Activated naive CD4-positive, alpha-beta T cell (primary cell): ENCODE data around the gene PROCR.
A peak's percentile ranks its signal among the peaks of the same experiment; 100 is the strongest.
"Not testable (repeated sequence)": the region's sequence is repeated elsewhere in the genome, so short reads cannot be mapped to it uniquely, and the experiment has no call there.

Source experiments
- DNase-seq, 4 experiments: peaks; one replicate each; lab custom pipeline; 2025; lab: John Stamatoyannopoulos, UW

The PROCR gene

DNA sequence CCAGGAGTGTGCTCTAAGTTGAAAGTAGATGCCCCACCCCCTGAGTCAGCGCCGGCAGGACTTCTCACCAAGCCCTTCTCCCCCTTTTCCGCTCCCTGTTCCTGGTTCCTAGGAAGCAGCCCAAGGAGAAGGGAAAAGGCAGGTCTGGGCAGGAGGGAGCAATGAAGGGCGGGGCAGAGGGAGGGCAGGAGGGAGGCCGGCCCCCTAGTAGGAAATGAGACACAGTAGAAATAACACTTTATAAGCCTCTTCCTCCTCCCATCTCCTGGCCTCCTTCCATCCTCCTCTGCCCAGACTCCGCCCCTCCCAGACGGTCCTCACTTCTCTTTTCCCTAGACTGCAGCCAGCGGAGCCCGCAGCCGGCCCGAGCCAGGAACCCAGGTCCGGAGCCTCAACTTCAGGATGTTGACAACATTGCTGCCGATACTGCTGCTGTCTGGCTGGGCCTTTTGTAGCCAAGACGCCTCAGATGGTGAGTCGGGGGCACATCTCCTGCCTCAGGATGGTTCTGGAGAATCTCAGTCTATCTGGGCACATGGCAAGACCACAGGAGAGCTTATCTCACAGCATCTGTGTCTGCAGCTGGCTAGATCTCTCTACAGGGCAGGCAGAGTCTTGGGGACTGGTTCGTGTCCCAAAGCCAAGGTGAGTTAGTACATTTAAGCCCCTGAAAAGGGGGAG, at the start of gene PROCR:
TSS of gene PROCR (plus strand) at position 320 of the 681 bp plus-strand sequence. CDS start at position 403, 83 bp downstream.
- DNase-seq: no peak

DNA sequence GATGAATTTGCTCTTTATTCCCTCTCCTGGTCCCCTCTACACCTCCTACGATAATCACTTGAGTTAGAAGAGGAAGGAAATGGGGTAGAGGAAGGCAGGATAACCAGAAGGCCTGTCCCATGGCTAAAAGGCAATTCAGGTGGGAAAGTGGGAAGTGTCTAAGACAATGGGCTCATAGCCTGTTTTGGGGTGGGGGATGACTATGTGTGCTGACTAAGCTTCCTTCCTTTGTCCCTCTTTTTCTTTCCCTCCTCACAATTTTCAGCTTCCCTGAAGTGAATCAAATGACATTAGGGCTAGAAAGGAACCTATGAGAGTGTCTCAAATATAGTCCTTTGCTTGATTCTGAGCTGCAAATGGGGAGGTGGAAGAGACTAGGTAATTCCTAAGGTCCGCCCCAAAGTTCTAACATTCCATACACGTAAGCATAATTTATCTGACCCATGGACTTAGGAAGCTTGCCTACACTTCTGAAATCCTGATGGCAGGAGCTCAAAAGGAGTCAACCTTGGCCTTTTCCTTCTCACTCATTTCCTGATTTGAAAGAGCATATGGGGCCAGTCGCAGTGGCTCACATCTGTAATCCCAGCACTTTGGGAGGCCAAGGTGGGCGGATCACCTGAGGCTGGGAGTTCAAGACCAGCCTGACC, 49.0 kb upstream of the PROCR start:
- DNase-seq: no peak

DNA sequence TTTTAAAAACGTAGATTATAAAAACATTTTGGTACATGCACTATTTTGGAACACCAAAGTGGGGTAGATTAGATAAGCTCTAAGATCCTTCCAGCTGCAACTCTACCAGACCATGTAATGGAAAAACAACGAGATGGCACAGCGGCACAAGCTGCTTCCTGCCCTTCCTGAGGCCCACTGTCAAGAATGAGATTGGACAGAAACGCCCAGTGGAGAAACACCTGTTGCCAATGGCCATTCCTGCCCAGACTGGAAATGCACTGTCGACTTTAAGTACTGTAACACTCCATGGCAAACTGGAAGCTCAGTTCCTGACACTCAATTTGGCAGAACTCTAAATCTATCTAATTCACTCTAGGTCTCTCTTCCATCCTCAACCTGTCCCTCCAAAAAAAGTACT, 46.1 kb upstream of the PROCR start:
- no peak for DNase-seq

DNA sequence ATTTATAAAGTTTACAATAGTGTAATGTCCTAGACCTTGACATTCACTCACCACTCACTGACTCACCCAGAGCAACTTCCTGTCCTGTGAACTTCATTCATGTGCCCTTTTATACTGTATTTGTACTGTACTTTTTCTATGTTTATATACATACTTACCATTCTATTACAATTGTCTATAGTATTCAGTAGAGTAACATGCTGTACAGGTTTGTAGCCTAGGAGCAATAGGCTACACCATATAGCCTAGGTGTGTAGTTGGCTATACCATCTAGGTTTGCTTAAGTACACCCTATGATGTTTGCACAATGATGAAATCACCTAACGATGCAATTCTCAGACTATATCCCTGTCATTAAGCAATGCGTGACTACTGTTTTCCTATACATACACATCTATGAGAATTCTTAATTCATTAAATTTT, 42.2 kb upstream of the PROCR start:
- DNase-seq: no peak

DNA sequence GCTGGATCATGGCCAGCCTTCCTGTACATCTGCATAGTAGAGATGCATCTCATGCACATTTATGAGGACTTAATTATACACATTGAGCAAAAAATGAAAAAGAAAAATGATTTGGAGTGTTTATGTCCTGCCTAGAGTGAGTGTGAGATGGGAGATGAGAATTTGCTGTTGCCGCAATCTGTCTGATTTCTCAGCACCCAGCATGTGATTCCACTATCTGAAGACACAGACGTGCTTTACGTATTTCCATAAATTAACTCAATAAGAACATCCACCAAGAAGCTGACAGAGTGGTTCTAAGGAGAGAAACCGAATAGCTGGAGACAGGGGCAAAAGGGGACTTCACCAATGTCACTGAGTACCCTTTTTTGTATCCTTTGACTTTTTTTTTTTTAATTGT, 39.9 kb upstream of the PROCR start:
- no peak for DNase-seq

DNA sequence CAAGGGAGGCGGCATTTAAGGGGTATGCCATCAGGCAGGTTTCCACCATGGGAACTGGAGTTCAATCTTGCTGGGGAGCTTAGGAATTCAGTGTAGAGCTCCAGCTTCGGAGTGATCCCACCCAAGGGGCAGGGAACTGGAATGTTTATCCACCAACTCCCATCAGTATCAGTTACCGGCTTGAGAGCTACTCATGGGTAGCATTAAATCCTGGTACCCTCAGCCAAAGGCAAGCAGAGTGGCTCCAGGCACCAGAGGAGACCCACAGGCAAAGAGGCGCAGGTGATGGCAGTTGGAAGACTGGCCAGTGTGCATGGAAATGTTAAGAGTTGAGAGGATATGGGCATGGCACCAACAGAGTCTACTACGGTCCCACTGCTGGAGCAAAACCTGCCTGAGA, 38.8 kb upstream of the PROCR start:
- DNase-seq: no peak

DNA sequence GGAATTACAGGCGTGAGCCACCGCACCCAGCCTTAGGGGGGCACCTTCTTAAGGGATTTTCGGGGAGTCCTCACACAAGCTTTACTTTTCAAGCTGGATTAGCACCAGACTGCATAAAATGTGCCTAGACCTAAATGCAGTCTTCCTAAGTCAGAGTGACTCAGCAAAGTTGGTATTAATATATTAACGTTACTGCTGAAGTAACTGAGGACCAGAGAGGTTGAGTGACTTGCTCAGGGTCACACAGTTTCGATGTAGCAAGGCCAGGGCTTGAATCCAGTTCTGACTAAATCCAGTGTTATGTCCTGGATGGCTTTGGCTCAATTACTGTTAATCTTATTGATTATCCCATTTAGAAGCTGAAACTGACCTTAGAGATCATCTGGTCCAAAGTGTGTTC, 38.1 kb upstream of the PROCR start:
- no peak for DNase-seq

DNA sequence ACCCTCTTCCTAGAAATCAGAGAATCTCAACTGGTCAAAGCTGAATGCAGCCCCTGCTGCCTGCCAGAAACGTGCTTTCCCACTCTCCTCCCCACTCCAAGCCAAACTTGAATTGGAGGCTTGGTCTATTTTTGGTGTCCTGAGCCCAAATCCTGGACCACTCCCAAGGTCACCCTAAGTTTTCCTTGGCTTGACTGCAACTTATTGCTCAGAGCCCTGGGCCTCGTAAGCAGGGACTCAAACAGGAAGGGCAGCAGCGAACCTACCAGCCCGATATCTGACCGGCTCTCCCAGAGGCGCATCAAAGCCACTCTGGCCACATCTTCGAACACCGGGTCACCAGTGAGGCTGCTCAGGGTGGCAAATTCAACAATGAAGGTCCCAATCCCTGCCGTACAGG, 37.4 kb upstream of the PROCR start:
- DNase-seq: no peak

DNA sequence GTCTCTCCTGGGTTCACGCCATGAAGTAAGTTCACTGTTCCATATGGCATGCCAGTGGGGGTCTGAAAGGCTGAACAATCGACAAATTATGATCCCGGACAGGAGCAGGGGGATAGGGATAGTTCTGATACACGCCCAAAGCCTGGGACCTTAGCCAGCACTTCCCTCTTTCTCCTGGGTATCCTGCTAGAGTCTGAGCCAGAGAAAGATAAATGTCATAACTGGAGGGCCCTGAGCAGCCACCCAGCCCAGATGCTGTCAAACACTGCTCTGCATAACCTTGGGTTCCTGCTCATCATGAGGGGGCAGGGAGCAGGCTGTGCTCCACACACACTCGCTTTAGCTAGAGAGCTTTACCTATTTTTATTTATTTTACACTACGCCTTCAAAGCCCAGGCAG, 37.0 kb upstream of the PROCR start:
- no peak for DNase-seq

DNA sequence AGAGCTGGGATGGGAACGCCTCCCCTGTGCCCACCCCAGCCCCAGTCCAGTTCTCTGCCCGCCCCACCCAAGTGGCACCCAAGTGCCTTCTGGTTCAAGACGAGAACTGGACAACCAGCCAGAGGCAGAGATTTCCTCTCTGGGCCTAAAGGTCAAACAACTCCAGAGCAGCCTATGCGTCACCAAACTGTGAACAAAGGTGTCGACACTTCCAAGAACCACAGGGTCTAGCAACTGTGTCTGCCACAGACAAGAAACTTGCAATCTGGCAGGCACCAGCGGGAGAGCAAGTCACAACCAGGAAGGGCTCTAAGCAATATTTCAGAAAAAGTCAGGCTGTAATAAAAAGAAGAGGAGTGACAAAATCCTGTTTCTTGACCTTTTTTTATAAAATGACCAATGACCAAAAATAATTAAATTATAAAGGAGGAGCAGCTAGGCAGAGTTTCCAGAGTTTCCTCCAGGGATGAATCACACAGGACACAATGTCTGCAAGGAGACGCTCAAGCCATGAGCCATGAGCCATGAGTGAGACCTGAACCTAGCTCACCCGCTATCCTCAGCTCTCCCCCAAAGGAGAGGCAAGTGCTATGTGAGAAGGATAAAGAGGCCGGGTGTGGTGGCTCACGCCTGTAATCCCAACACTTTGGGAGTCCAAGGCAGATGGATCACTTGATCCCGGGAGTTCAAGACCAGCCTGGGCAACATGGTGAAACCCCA, 35.8 kb upstream of the PROCR start:
- no peak for DNase-seq

DNA sequence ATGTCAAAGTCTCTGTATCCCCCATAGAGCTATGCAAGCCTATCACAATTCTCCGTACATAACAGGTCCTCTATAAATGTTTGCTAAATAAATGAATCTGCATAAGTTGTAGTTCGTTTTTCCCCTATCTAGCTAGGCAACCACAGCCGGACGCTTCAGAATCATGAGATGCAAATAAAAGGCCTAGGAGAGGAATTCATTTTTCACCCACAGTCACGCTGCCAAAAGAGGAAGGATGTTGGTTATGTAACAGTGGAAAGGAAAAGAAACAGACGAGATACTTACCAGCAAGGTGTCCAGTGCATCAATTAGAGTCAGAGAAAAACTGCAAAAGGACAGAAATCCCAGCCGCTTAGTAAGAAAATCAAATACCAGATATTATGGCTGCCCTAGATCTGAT, 27.2 kb upstream of the PROCR start:
- no peak for DNase-seq

DNA sequence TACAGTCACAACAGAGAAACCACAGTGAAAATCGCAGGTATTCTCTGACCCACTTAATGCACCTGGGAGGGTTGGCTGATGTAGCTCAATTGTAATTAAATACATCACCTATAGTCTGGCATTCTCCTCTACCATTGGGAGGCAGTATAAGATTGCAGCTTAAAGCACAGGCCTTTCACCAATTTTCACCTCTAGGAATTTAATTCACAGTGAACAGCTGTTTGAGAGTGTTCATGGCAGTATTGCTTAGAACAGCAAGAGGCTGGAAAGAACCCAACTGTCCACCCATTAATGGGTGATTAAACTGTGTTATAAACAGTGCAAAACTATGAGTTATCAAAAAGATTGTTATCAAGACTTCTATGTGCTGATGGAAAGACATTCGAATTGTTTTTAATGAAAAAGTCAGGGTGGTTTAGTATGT, 26.7 kb upstream of the PROCR start:
- DNase-seq: no peak

DNA sequence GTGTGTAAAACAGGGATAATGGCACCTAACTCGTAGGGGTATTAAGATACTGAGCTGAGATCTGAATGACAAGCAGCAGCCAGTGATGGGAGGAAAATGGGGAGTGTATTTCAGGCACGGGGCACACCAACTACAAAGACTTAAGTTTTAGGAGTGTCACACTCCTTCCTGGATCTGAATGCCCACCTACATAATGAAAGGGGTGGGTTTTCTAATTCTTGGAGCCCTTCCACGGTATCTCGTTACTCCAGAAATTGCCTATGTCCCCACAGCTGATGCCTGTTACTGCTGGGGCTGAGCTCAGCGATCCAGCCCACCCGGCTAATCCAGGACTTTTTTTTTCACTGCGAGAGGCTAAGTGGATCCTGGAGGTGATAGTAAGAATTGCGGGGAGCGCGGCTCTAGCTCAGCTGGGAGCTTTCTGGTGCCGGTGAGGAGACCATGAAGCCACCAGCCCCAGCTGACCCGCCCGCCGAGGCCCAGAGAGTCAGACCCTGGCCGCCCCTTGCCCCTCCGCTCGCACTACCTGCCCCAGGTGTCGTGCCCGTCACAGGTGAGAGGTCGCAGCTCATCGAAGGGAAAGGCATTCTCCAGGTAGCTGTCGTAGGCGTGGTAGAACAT, 25.5 kb upstream of the PROCR start:
- no peak for DNase-seq

DNA sequence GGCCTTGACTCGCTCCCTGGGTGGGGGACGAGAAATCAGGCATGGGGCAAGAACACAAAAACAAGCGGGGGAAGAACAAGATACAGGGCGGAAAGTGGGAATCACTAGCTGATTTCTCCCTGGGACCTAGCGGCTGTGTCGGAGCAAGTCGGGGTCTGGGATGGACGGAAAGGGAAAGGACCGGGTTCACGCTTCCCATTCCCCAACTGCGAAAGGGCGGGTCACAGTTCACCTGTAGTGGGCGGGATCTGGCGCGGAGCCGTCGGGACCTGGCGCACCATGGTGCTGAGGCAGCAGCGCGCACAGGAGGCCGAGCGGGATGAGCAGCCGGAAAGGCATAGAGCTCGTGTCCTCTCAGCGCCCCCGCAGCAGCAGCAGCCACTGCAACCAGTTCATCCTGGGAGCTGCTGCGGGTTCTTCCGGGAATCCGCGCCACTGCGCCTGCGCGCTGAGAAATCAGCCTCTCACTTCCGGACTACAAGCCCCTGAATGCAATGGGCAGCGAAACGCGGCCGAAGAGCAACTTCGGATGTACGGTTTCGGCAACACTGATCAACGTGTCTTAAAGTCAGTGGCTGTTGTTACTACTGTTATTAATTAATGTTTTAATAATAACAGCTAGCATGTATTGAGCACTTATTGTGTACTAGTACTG, 24.8 kb upstream of the PROCR start, which contains the start of gene EDEM2:
TSS of gene EDEM2 (minus strand) at position 417 of the 655 bp plus-strand sequence. CDS start at position 339, 78 bp downstream.
- peak; percentile 79 to 89 (median 86) for DNase-seq

DNA sequence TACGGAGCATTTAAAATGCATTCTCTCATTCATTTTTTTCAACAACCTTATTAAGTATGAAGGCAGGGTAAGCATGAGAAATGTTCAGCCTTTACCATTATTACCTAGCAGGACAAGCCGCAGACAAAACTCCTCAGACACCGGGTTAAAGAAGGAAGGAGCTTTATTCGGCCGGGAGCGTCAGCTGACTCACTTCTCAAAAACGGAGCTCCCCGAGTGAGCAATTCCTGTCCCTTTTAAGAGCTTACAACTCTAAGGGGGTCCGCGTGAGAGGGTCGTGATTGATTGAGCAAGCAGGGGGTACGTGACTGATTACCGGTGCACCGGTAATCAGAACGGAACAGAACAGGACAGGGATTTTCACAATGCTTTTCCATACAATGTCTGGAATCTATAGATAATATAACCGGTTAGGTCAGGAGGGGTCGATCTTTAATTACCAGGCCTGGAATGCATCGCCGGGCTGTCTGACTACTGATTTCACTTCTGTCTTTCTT, 24.2 kb upstream of the PROCR start:
- not testable (repeated sequence) for DNase-seq

DNA sequence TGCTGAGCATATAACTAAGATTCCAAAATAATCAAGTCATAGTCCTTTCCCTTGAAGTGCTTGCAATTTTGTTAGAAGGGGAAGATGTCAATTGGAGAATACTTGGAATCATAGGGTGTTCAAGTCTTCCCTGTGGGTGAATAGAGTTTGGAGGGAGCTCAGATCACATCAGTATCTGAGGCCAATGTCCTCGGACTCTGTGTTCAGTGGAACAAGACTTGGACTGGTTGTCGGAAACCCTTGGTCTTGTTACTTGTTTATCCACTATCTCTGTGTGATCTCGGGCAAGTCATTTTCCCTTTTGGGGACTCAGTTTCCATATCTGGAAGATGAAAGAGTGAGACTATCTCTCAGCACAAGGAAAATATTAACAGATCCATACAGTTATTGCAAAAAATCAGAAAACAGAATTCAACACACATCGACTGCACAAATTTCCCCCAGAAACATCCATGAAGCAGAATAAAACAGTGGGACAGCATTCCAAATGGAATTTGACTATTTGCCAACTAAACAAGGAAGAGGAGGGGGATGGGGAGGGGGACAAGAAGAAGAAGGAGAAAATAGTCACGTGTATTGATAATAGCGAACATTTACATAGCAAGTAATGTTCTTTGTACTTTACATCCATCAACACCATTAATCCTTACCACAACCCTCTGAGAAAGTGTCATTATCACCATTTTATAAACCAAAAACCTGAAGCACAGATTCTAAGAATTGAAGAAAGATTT, 20.9 kb upstream of the PROCR start:
- DNase-seq: no peak

DNA sequence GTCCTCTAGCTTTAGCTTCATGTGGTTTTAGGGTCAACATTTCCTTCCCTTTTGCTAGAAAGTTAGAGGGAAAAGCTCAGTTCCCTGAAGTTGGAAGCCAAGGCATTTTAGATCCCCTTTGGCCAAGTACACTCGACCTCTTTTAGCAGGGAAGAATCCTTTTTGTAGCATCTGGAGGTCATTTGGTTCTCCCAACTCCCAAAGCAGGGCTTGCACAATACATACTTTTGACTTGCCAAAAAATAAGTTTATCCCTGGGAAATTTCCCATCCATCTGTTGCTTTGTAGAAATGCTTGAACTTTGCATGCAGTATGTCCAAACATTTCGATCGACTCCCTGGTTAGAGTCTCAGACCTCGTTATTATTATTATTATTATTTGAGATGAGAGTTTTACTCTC, 20.1 kb upstream of the PROCR start:
- DNase-seq: no peak

DNA sequence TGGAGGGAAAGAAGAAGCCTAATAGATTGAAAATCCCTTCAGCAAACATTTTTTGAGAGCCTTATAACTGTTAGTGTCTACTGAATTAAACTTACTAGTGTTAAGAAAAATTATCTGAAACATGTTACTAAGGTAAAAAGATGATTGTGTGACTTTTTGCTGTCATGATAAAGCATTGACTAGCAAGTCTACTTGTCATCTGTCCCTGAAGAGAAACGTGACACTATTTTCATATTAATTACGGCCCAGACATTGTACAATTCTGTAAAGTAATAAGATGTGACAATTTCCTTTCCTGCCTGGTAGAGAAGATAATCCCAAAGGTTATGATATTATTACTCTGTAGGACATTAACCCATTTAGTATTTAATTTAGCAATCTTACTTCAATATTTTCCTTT, 15.9 kb upstream of the PROCR start:
- no peak for DNase-seq

DNA sequence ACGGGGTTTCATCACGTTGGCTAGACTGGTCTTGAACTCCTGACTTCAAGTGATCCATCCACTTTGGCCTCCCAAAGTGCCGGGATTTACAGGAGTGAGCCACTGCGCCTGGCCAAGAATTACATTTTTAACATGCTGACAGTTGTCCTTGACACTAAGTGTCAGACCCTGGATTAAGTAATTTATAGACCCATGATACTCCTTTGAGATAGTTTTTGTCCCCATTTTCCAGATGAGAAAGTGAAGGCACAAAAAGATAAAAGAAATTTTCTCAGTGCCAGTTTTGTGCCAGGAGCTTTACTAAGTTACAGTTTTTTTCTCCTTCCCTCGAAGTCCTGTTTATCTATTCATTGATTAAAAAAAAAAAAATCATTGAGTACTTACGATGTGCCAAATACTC, 14.9 kb upstream of the PROCR start:
- DNase-seq: no peak

DNA sequence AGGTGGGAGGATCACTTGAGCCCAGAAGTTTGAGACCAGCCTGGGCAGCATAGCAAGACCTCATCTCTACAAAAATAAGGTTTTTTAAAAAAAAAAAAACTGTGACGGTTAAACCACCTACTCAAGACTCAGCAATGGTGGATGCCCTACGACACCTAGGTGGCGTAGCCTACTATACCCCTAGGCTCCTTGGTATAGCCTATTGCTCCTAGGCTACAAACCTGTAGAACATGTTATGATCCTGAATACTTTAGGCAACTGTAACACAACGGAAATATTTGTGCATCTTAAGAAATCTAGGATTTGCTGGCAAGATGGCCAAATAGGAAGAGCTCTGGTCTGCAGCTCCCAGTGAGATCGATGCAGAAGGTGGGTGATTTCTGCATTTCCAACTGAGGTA, 11.5 kb upstream of the PROCR start:
- not testable (repeated sequence) for DNase-seq

DNA sequence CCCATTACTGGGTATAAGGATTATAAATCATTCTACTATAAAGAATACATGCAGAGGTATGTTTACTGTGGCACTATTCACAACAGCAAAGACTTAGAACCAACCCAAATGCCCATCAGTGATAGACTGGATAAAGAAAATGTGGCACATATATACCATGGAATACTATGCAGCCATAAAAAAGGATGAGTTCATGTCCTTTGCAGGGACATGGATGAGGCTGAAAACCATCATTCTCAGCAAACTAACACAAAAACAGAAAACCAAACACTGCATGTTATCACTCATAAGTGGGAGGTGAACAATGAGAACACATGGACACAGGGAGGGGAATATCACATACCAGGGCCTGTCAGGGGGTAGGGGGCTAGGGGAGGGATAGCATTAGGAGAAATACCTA, 7.3 kb upstream of the PROCR start:
- DNase-seq: not testable (repeated sequence)
